B cell (primary cell): ENCODE measurements around the gene DAW1. TPM values are rescaled to one million over a fixed set of nuclear protein-coding genes. Genes with fewer than 3 reads are reported as not detected.

ENCODE experiments used
- ATAC-seq: fragments of 200-7000 bp; cut with Tn5 transposase; one replicate; pipeline ENCODE4 v1.10.0; 2021; ENCODE audit warnings: low read depth, mild to moderate bottlenecking, moderate number of reproducible peaks, moderate library complexity
- CTCF ChIA-PET: fragments of 350-600 bp; sonication (Branson Sonifier 250); formaldehyde crosslinking; loops from one replicate; lab custom pipeline; 2021; ENCODE audit warnings: antibody characterized with exemption, inconsistent platforms; lab: Charles Lee
- POLR2A ChIA-PET: fragments of 350-600 bp; sonication (Branson Sonifier 250); formaldehyde crosslinking; loops from one replicate; lab custom pipeline; 2021; ENCODE audit warnings: antibody characterized with exemption; lab: Charles Lee
- DNase-seq: peaks from one replicate; pipeline ENCODE4 v3.0.0; 2013
- H2AFZ ChIP-seq: 2 replicates; pipeline ENCODE4 v1.6.1; 2012; ENCODE audit warnings: mild to moderate bottlenecking, low read depth, low read length; ENCODE audit not compliant: insufficient read depth, poor library complexity, severe bottlenecking
- H3K27ac ChIP-seq, 2 donors: 1 replicate in 1 of 2; 2 replicates in 1 of 2; pipeline ENCODE4 v1.5.1; 2012 to 2013; ENCODE audit warnings: low read length in 2 of 2, mild to moderate bottlenecking in 2 of 2, moderate library complexity in 1 of 2
- H3K27me3 ChIP-seq, 4 experiments: fragments of 200-600 bp in 1 of 4; sonication (generic) in 1 of 4; replicated peaks in 1 of 4; 1 replicate in 2 of 4; 2 replicates in 2 of 4; pipeline versions ENCODE4 v1.6.1 to v1.7.0; 2013 to 2016; ENCODE audit warnings: low read length in 3 of 4, mild to moderate bottlenecking in 2 of 4, mixed read lengths in 1 of 4, moderate library complexity in 1 of 4; ENCODE audit not compliant: insufficient read depth in 4 of 4, control insufficient read depth in 3 of 4; ENCODE audit errors: control extremely low read depth in 1 of 4
- H3K36me3 ChIP-seq, 2 experiments: replicated peaks in 1 of 2; 1 replicate in 1 of 2; 2 replicates in 1 of 2; pipeline versions ENCODE4 v1.6.1 to v1.7.1; 2013; ENCODE audit warnings: low read length in 1 of 2; ENCODE audit not compliant: insufficient read depth in 2 of 2, control insufficient read depth in 1 of 2; ENCODE audit errors: control extremely low read depth in 1 of 2, extremely low read depth in 1 of 2
- H3K4me1 ChIP-seq, 2 donors: fragments of 200-600 bp in 1 of 2; sonication (generic) in 1 of 2; 1 replicate in 1 of 2; 2 replicates in 1 of 2; pipeline versions ENCODE4 v1.5.1 to v1.6.1; 2013 to 2017; ENCODE audit warnings: low read length in 2 of 2; ENCODE audit not compliant: control insufficient read depth in 2 of 2, insufficient read depth in 2 of 2
- H3K4me2 ChIP-seq: replicated peaks from 2 replicates; pipeline ENCODE3; 2012; ENCODE audit warnings: mild to moderate bottlenecking, low read depth, low read length; ENCODE audit not compliant: poor library complexity, severe bottlenecking
- H3K4me3 ChIP-seq, 5 experiments: fragments of 200-600 bp in 1 of 5; sonication (generic) in 1 of 5; 1 replicate in 3 of 5; 2 replicates in 2 of 5; pipeline versions ENCODE4 v1.5.1 to v1.7.0; 2011 to 2016; ENCODE audit warnings: low read length in 4 of 5, mild to moderate bottlenecking in 4 of 5, low read depth in 2 of 5, control low read depth in 1 of 5, moderate library complexity in 1 of 5; ENCODE audit not compliant: insufficient read depth in 1 of 5; ENCODE audit errors: control extremely low read depth in 1 of 5, extremely low read depth in 1 of 5
- H3K79me2 ChIP-seq: fragments of 200-600 bp; sonication (generic); one replicate; pipeline ENCODE4 v1.6.0; 2016; ENCODE audit warnings: low read length; ENCODE audit not compliant: control insufficient read depth, insufficient read depth
- H3K9ac ChIP-seq: fragments of 200-600 bp; sonication (generic); 2 replicates; pipeline ENCODE4 v1.6.1; 2017; ENCODE audit warnings: mild to moderate bottlenecking, low read length, moderate library complexity
- H3K9me3 ChIP-seq, 3 donors: one replicate each; pipeline versions ENCODE4 v1.6.1 to v1.7.1; 2013; ENCODE audit warnings: low read length in 2 of 3; ENCODE audit not compliant: control insufficient read depth in 2 of 3, insufficient read depth in 1 of 3; ENCODE audit errors: control extremely low read depth in 1 of 3
- H4K20me1 ChIP-seq: 2 replicates; pipeline ENCODE4 v1.6.0; 2012; ENCODE audit warnings: mild to moderate bottlenecking, low read length; ENCODE audit not compliant: insufficient read depth, control insufficient read depth, poor library complexity, severe bottlenecking
- H3K27ac Mint-ChIP-seq: one replicate; pipeline ENCODE4 v1.8.0; 2021; ENCODE audit warnings: mixed read lengths
- H3K27me3 Mint-ChIP-seq: one replicate; pipeline ENCODE4 v1.8.0; 2021; ENCODE audit warnings: mixed read lengths
- H3K4me1 Mint-ChIP-seq: one replicate; pipeline ENCODE4 v1.8.0; 2021; ENCODE audit warnings: mixed read lengths
- H3K4me3 Mint-ChIP-seq: one replicate; pipeline ENCODE4 v1.8.0; 2021; ENCODE audit warnings: mixed read lengths
- H3K9me3 Mint-ChIP-seq: one replicate; pipeline ENCODE4 v1.8.0; 2022; ENCODE audit warnings: mixed read lengths; ENCODE audit not compliant: insufficient read depth
- EZH2 ChIP-seq: IDR thresholded peaks from 2 replicates; pipeline ENCODE4 v1.6.1; 2012; ENCODE audit warnings: borderline replicate concordance, low read depth, mild to moderate bottlenecking, moderate library complexity, low read length; ENCODE audit not compliant: insufficient read depth, poor library complexity, severe bottlenecking
- WGBS: methylation state at CpG from one replicate; pipeline ENCODE4 v1.1.5; 2013; ENCODE audit warnings: missing lambda C conversion rate; ENCODE audit not compliant: insufficient coverage; 5-methylcytosine and 5-hydroxymethylcytosine counted together
- intact Hi-C: fragments of 100-400 bp; cut with micrococcal nuclease; formaldehyde crosslinking; loops from one replicate; pipeline ENCODE4 v1.10.0; 2022
- polyA plus RNA-seq: library from polyadenylated mRNA; depleted of rRNA; stranded (reverse); fragments of >200 nt; gene quantifications from 2 replicates; pipeline ENCODE4 v1.2.3, GENCODE V29; 2012
- total RNA-seq, 2 donors: library from RNA; stranded (reverse); fragments of 120-200 nt in 1 of 2; gene quantifications; 1 replicate in 1 of 2; 2 replicates in 1 of 2; pipeline versions ENCODE4 v1.2.3 to v1.2.4, GENCODE V29; 2013 to 2022
- TF ChIP-seq, protein P1 (sequence below): fragments of 200-600 bp; IDR thresholded peaks from one replicate; pipeline ENCODE4 v1.8.0; 2022; ENCODE audit warnings: antibody characterized with exemption, mild to moderate bottlenecking

The DAW1 gene
- total and polyA plus RNA-seq, 2 donors (not counting 1 experiment from before 2014, with no cell fraction given) = not detected

DNA sequence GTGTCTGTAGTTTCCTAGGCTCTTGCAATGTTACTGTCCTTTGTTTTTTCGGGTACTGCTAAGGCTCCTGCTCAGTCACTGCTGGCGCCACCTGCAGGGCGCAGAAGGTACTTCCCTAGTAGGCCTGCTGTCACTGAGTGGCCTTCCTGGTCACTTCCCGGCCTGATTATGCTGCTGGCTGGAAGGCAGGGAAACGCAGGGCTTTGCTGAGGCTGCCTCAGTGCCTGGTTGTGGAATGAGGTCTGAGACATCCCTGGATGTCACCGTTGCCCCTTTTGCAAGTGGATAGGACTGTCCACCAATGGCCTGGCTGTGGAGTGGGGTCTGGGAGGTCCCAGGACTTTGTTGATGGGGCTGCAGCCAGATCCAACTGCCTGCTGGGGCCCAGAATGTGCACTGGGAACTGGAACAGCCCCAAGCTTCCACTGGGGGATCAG is 13.1 kb downstream of the DAW1 start:
- Histone ChIP-seq H3K36me3 (no peaks in the 10 kb centered on the region), H2AFZ (no peak overlapping the region)

DNA sequence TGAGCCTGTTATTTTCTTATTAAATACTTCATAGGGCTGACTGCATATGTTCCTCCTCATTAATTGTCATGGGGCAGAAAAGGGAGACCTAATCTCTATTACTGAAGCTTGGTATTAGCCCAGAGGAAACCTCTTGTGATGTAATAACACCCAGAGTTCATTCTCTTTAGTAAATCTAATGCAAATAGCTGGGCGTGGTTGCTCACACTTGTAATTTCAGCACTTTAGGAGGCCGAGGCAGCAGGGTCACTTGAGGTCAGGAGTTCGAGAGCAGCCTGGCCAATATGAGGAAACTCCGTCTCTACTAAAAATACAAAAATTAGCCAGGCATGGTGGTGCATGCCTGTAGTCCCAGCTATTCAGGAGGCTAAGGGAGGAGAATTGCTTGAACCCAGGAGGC is 14.7 kb downstream of the DAW1 start:
- H2AFZ ChIP-seq = no peak overlapping the region
- H3K4me1 ChIP-seq = peaks cover 0 to 3% of the 10 kb centered on the region in 2 donors
- no peaks in the 10 kb centered on the region for H3K36me3 ChIP-seq
- POLR2A ChIA-PET = no interaction called here
- no peak overlapping the region for H3K27ac ChIP-seq
- no peaks in the 10 kb centered on the region for H4K20me1 ChIP-seq
- H3K4me3 ChIP-seq = no peak overlapping the region
- H3K9ac ChIP-seq = no peak overlapping the region
- H3K27ac Mint-ChIP-seq = no peak overlapping the region
- ATAC-seq = no peak
- H3K4me3 Mint-ChIP-seq = no peak overlapping the region
- H3K27me3 Mint-ChIP-seq = peaks cover 7% of the 10 kb centered on the region
- intact Hi-C loops = no loop called here
- DNase-seq = no peak
- H3K9me3 ChIP-seq = no peaks in the 10 kb centered on the region
- H3K27me3 ChIP-seq = no peaks in the 10 kb centered on the region
- H3K4me1 Mint-ChIP-seq = peaks cover 12% of the 10 kb centered on the region
- CTCF ChIA-PET = interaction anchor here (0.7 kb wide), 1 partner anchor 45 kb away, joined by 3 read pairs; no protein-coding TSS in a partner anchor
- H3K79me2 ChIP-seq = no peaks in the 10 kb centered on the region
- TF ChIP-seq EZH2 = no peak
- TF ChIP-seq, protein P1, sequence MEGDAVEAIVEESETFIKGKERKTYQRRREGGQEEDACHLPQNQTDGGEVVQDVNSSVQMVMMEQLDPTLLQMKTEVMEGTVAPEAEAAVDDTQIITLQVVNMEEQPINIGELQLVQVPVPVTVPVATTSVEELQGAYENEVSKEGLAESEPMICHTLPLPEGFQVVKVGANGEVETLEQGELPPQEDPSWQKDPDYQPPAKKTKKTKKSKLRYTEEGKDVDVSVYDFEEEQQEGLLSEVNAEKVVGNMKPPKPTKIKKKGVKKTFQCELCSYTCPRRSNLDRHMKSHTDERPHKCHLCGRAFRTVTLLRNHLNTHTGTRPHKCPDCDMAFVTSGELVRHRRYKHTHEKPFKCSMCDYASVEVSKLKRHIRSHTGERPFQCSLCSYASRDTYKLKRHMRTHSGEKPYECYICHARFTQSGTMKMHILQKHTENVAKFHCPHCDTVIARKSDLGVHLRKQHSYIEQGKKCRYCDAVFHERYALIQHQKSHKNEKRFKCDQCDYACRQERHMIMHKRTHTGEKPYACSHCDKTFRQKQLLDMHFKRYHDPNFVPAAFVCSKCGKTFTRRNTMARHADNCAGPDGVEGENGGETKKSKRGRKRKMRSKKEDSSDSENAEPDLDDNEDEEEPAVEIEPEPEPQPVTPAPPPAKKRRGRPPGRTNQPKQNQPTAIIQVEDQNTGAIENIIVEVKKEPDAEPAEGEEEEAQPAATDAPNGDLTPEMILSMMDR = no peak
- 100% methylated on average over 1 of the region's 4 CpGs for WGBS
- no peaks in the 10 kb centered on the region for H3K9me3 Mint-ChIP-seq
- H3K4me2 ChIP-seq = no peak overlapping the region

More for the DNA sequence above, 13.1 kb downstream of the DAW1 start:
- ChIA-PET POLR2A (no interaction called here), CTCF (no interaction called here)
- TF ChIP-seq, protein P1 = peak; percentile 78
- TF ChIP-seq EZH2 = no peak
- Histone ChIP-seq H4K20me1 (no peaks in the 10 kb centered on the region), H3K27me3 (no peaks in the 10 kb centered on the region), H3K9me3 (no peaks in the 10 kb centered on the region), H3K79me2 (no peaks in the 10 kb centered on the region), H3K9ac (no peak overlapping the region), H3K4me1 (peaks cover 0 to 3% of the 10 kb centered on the region in 2 donors), H3K4me3 (no peak overlapping the region), H3K4me2 (no peak overlapping the region), H3K27ac (no peak overlapping the region)
- intact Hi-C loops = no loop called here
- Mint-ChIP-seq H3K9me3 (no peaks in the 10 kb centered on the region), H3K4me3 (no peak overlapping the region), H3K4me1 (peaks cover 12% of the 10 kb centered on the region), H3K27me3 (peaks cover 3% of the 10 kb centered on the region), H3K27ac (no peak overlapping the region)
- DNase-seq (peak; percentile 50), ATAC-seq (peak; percentile 49)
- 45% methylated on average over 6 of the region's 6 CpGs for WGBS
